B cell (primary cell): ENCODE results near the gene ULK1. TPM values are rescaled to one million over a fixed set of nuclear protein-coding genes. Genes with fewer than 3 reads are reported as not detected.

Source experiments
- ATAC-seq: fragments of 200-7000 bp; cut with Tn5 transposase; one replicate; pipeline ENCODE4 v1.10.0; 2021; ENCODE audit warnings: low read depth, mild to moderate bottlenecking, moderate number of reproducible peaks, moderate library complexity
- CTCF ChIA-PET: fragments of 350-600 bp; sonication (Branson Sonifier 250); formaldehyde crosslinking; loops from one replicate; lab custom pipeline; 2021; ENCODE audit warnings: antibody characterized with exemption, inconsistent platforms; lab: Charles Lee
- POLR2A ChIA-PET: fragments of 350-600 bp; sonication (Branson Sonifier 250); formaldehyde crosslinking; loops from one replicate; lab custom pipeline; 2021; ENCODE audit warnings: antibody characterized with exemption; lab: Charles Lee
- DNase-seq: peaks from one replicate; pipeline ENCODE4 v3.0.0; 2013
- H2AFZ ChIP-seq: 2 replicates; pipeline ENCODE4 v1.6.1; 2012; ENCODE audit warnings: mild to moderate bottlenecking, low read depth, low read length; ENCODE audit not compliant: insufficient read depth, poor library complexity, severe bottlenecking
- H3K27ac ChIP-seq, 2 donors: 1 replicate in 1 of 2; 2 replicates in 1 of 2; pipeline ENCODE4 v1.5.1; 2012 to 2013; ENCODE audit warnings: low read length in 2 of 2, mild to moderate bottlenecking in 2 of 2, moderate library complexity in 1 of 2
- H3K27me3 ChIP-seq, 4 experiments: fragments of 200-600 bp in 1 of 4; sonication (generic) in 1 of 4; replicated peaks in 1 of 4; 1 replicate in 2 of 4; 2 replicates in 2 of 4; pipeline versions ENCODE4 v1.6.1 to v1.7.0; 2013 to 2016; ENCODE audit warnings: low read length in 3 of 4, mild to moderate bottlenecking in 2 of 4, mixed read lengths in 1 of 4, moderate library complexity in 1 of 4; ENCODE audit not compliant: insufficient read depth in 4 of 4, control insufficient read depth in 3 of 4; ENCODE audit errors: control extremely low read depth in 1 of 4
- H3K36me3 ChIP-seq, 2 experiments: replicated peaks in 1 of 2; 1 replicate in 1 of 2; 2 replicates in 1 of 2; pipeline versions ENCODE4 v1.6.1 to v1.7.1; 2013; ENCODE audit warnings: low read length in 1 of 2; ENCODE audit not compliant: insufficient read depth in 2 of 2, control insufficient read depth in 1 of 2; ENCODE audit errors: control extremely low read depth in 1 of 2, extremely low read depth in 1 of 2
- H3K4me1 ChIP-seq, 2 donors: fragments of 200-600 bp in 1 of 2; sonication (generic) in 1 of 2; 1 replicate in 1 of 2; 2 replicates in 1 of 2; pipeline versions ENCODE4 v1.5.1 to v1.6.1; 2013 to 2017; ENCODE audit warnings: low read length in 2 of 2; ENCODE audit not compliant: control insufficient read depth in 2 of 2, insufficient read depth in 2 of 2
- H3K4me2 ChIP-seq: replicated peaks from 2 replicates; pipeline ENCODE3; 2012; ENCODE audit warnings: mild to moderate bottlenecking, low read depth, low read length; ENCODE audit not compliant: poor library complexity, severe bottlenecking
- H3K4me3 ChIP-seq, 5 experiments: fragments of 200-600 bp in 1 of 5; sonication (generic) in 1 of 5; 1 replicate in 3 of 5; 2 replicates in 2 of 5; pipeline versions ENCODE4 v1.5.1 to v1.7.0; 2011 to 2016; ENCODE audit warnings: low read length in 4 of 5, mild to moderate bottlenecking in 4 of 5, low read depth in 2 of 5, control low read depth in 1 of 5, moderate library complexity in 1 of 5; ENCODE audit not compliant: insufficient read depth in 1 of 5; ENCODE audit errors: control extremely low read depth in 1 of 5, extremely low read depth in 1 of 5
- H3K79me2 ChIP-seq: fragments of 200-600 bp; sonication (generic); one replicate; pipeline ENCODE4 v1.6.0; 2016; ENCODE audit warnings: low read length; ENCODE audit not compliant: control insufficient read depth, insufficient read depth
- H3K9ac ChIP-seq: fragments of 200-600 bp; sonication (generic); 2 replicates; pipeline ENCODE4 v1.6.1; 2017; ENCODE audit warnings: mild to moderate bottlenecking, low read length, moderate library complexity
- H3K9me3 ChIP-seq, 3 donors: one replicate each; pipeline versions ENCODE4 v1.6.1 to v1.7.1; 2013; ENCODE audit warnings: low read length in 2 of 3; ENCODE audit not compliant: control insufficient read depth in 2 of 3, insufficient read depth in 1 of 3; ENCODE audit errors: control extremely low read depth in 1 of 3
- H4K20me1 ChIP-seq: 2 replicates; pipeline ENCODE4 v1.6.0; 2012; ENCODE audit warnings: mild to moderate bottlenecking, low read length; ENCODE audit not compliant: insufficient read depth, control insufficient read depth, poor library complexity, severe bottlenecking
- H3K27ac Mint-ChIP-seq: one replicate; pipeline ENCODE4 v1.8.0; 2021; ENCODE audit warnings: mixed read lengths
- H3K27me3 Mint-ChIP-seq: one replicate; pipeline ENCODE4 v1.8.0; 2021; ENCODE audit warnings: mixed read lengths
- H3K4me1 Mint-ChIP-seq: one replicate; pipeline ENCODE4 v1.8.0; 2021; ENCODE audit warnings: mixed read lengths
- H3K4me3 Mint-ChIP-seq: one replicate; pipeline ENCODE4 v1.8.0; 2021; ENCODE audit warnings: mixed read lengths
- H3K9me3 Mint-ChIP-seq: one replicate; pipeline ENCODE4 v1.8.0; 2022; ENCODE audit warnings: mixed read lengths; ENCODE audit not compliant: insufficient read depth
- CTCF ChIP-seq: fragments of 200-600 bp; IDR thresholded peaks from one replicate; pipeline ENCODE4 v1.8.0; 2022; ENCODE audit warnings: antibody characterized with exemption, mild to moderate bottlenecking
- EZH2 ChIP-seq: IDR thresholded peaks from 2 replicates; pipeline ENCODE4 v1.6.1; 2012; ENCODE audit warnings: borderline replicate concordance, low read depth, mild to moderate bottlenecking, moderate library complexity, low read length; ENCODE audit not compliant: insufficient read depth, poor library complexity, severe bottlenecking
- WGBS: methylation state at CpG from one replicate; pipeline ENCODE4 v1.1.5; 2013; ENCODE audit warnings: missing lambda C conversion rate; ENCODE audit not compliant: insufficient coverage; 5-methylcytosine and 5-hydroxymethylcytosine counted together
- intact Hi-C: fragments of 100-400 bp; cut with micrococcal nuclease; formaldehyde crosslinking; loops from one replicate; pipeline ENCODE4 v1.10.0; 2022
- polyA plus RNA-seq: library from polyadenylated mRNA; depleted of rRNA; stranded (reverse); fragments of >200 nt; gene quantifications from 2 replicates; pipeline ENCODE4 v1.2.3, GENCODE V29; 2012
- total RNA-seq, 2 donors: library from RNA; stranded (reverse); fragments of 120-200 nt in 1 of 2; gene quantifications; 1 replicate in 1 of 2; 2 replicates in 1 of 2; pipeline versions ENCODE4 v1.2.3 to v1.2.4, GENCODE V29; 2013 to 2022

The ULK1 gene
- total and polyA plus RNA-seq, 2 donors (not counting 1 experiment from before 2014, with no cell fraction given): 38.9 to 59.5 TPM

GRCh38 chr12:131902332-131903241 lies 8.2 kb downstream of the ULK1 start:
- Histone ChIP-seq H3K4me3 (no peak overlapping the region), H3K4me2 (no peak overlapping the region), H4K20me1 (peaks cover 82% of the 10 kb centered on the region), H3K9me3 (no peaks in the 10 kb centered on the region), H2AFZ (no peak overlapping the region), H3K27ac (no peak overlapping the region), H3K9ac (no peak overlapping the region), H3K4me1 (no peaks in the 10 kb centered on the region), H3K79me2 (peaks cover 72% of the 10 kb centered on the region), H3K27me3 (no peaks in the 10 kb centered on the region), H3K36me3 (peaks cover 2 to 5% of the 10 kb centered on the region in 2 experiments)
- WGBS: 95% methylated on average over 23 of the region's 25 CpGs
- intact Hi-C loops: no loop called here
- H3K27ac Mint-ChIP-seq: no peak overlapping the region
- ATAC-seq (no peak), DNase-seq (peak; percentile 4)
- H3K4me1 Mint-ChIP-seq: peaks cover 14% of the 10 kb centered on the region
- TF ChIP-seq EZH2 (no peak), CTCF (no peak)
- H3K27me3 Mint-ChIP-seq: no peaks in the 10 kb centered on the region
- H3K9me3 Mint-ChIP-seq: no peaks in the 10 kb centered on the region
- POLR2A ChIA-PET: interaction anchor here (0.5 kb wide), 1 partner anchor 979 kb away, joined by 6 read pairs; no protein-coding TSS in a partner anchor
- CTCF ChIA-PET: interaction anchor here (1.1 kb wide), 1 partner anchor 28 kb away, joined by 3 read pairs; no protein-coding TSS in a partner anchor
- no peak overlapping the region for H3K4me3 Mint-ChIP-seq
